ENCODE measurements around the gene P2RX7. TPM values are rescaled to one million over a fixed set of nuclear protein-coding genes. Genes with fewer than 3 reads are reported as not detected.

Gene P2RX7
- total and polyA plus RNA-seq, 7 donors, result 0.60 to 8.0 (median 3.9) TPM

- no peak overlapping the region for H3K27ac ChIP-seq
- TF ChIP-seq CTCF (IDR thresholded peaks at IDR 0.05) (no peak), POLR2A (IDR thresholded peaks at IDR 0.05) (no peak), POLR2AphosphoS5 (IDR thresholded peaks at IDR 0.05) (no peak), EP300 (IDR thresholded peaks at IDR 0.05) (no peak)
- 88 to 90% methylated on average over 3 of the region's 3 CpGs for WGBS, 2 donors
- peak; percentile 38 for DNase-seq
- H3K36me3 ChIP-seq, result no peaks in the 10 kb centered on the region
- intact Hi-C loops (cut with DNase I), result no loop called here
- H3K27me3 ChIP-seq, result no peaks in the 10 kb centered on the region
- no peaks in the 10 kb centered on the region for H3K4me1 ChIP-seq
- H3K9me3 ChIP-seq, result no peaks in the 10 kb centered on the region
- no peak overlapping the region for H3K4me3 ChIP-seq
These were observed 25.0 kb upstream of the P2RX7 start for GRCh38 chr12:121107681-121108080.

GRCh38 chr12:121108492-121108891, 24.2 kb upstream of the P2RX7 start:
- H3K27ac ChIP-seq, result no peak overlapping the region
- H3K4me3 ChIP-seq, result no peak overlapping the region
- H3K27me3 ChIP-seq, result no peaks in the 10 kb centered on the region
- intact Hi-C loops (cut with DNase I), result no loop called here
- no peaks in the 10 kb centered on the region for H3K36me3 ChIP-seq
- no peaks in the 10 kb centered on the region for H3K4me1 ChIP-seq
- no peaks in the 10 kb centered on the region for H3K9me3 ChIP-seq
- DNase-seq, result no peak
- TF ChIP-seq POLR2AphosphoS5 (IDR thresholded peaks at IDR 0.05) (no peak), CTCF (IDR thresholded peaks at IDR 0.05) (no peak), POLR2A (IDR thresholded peaks at IDR 0.05) (no peak), EP300 (IDR thresholded peaks at IDR 0.05) (no peak)
- 30 to 53% methylated on average over 5 of the region's 5 CpGs for WGBS, 2 donors

- H3K4me1 ChIP-seq, result no peaks in the 10 kb centered on the region
- WGBS, 2 donors, result 53 to 57% methylated on average over 8 of the region's 8 CpGs
- intact Hi-C loops (cut with DNase I), result loop anchor here (5.0 kb wide), 1 partner anchor 528 kb away; the partner anchor contains the start of gene POP5
- H3K9me3 ChIP-seq, result no peaks in the 10 kb centered on the region
- H3K4me3 ChIP-seq, result no peak overlapping the region
- no peaks in the 10 kb centered on the region for H3K36me3 ChIP-seq
- H3K27me3 ChIP-seq, result no peaks in the 10 kb centered on the region
- DNase-seq, result peak; percentile 74
- no peak overlapping the region for H3K27ac ChIP-seq
- TF ChIP-seq POLR2AphosphoS5 (IDR thresholded peaks at IDR 0.05), result no peak
- TF ChIP-seq CTCF (IDR thresholded peaks at IDR 0.05), result peak; percentile 64 to 92 (median 87)
These were observed 22.3 kb upstream of the P2RX7 start for GRCh38 chr12:121110211-121110940.

DNA sequence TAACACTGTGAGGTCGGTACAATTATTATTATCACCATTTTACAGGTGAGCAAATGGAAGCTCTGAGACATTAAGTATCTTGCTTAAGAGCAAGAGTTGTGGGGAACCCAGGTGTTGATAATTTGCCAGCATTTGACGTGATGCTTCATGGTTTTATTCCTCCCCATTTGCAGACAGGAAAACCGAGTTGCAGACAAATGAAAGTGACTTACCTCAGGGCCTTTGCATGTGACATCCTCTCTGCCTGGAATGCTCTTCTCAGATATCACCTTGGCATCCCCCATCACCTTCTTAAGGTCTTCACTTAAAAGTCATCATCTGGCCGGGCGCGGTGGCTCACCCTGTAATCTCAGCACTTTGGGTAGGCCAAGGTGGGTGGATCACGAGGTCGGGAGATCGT, 21.0 kb upstream of the P2RX7 start:
- 73 to 79% methylated on average over 9 of the region's 9 CpGs for WGBS, 2 donors
- no peak overlapping the region for H3K4me3 ChIP-seq
- no peaks in the 10 kb centered on the region for H3K36me3 ChIP-seq
- H3K9me3 ChIP-seq, result no peaks in the 10 kb centered on the region
- DNase-seq, result peak; percentile 40
- intact Hi-C loops (cut with DNase I), result loop anchor here (5.0 kb wide), 1 partner anchor 529 kb away; the partner anchor contains the start of gene POP5
- no peaks in the 10 kb centered on the region for H3K4me1 ChIP-seq
- TF ChIP-seq EP300 (IDR thresholded peaks at IDR 0.05), result no peak
- no peak for TF ChIP-seq POLR2AphosphoS5 (IDR thresholded peaks at IDR 0.05)
- no peak for TF ChIP-seq CTCF (IDR thresholded peaks at IDR 0.05)
- no peak for TF ChIP-seq POLR2A (IDR thresholded peaks at IDR 0.05)
- no peaks in the 10 kb centered on the region for H3K27me3 ChIP-seq
- H3K27ac ChIP-seq, result no peak overlapping the region
